AG09309 (cell line): ENCODE measurements around the gene ANGPTL8.

Experiments
- DNase-seq: peaks from one replicate; pipeline ENCODE4 v3.0.0-alpha.2; 2010; ENCODE audit warnings: low read depth
- H3K4me3 ChIP-seq: 2 replicates; pipeline ENCODE4 v1.5.1; 2011; ENCODE audit warnings: mild to moderate bottlenecking, low read depth, low read length, moderate library complexity; ENCODE audit not compliant: control insufficient read depth
- CTCF ChIP-seq: IDR thresholded peaks from 2 replicates; pipeline ENCODE4 v1.5.1; 2011; ENCODE audit warnings: mild to moderate bottlenecking, low read depth, low read length, inconsistent platforms; ENCODE audit not compliant: insufficient read depth, control insufficient read depth; ENCODE audit errors: missing control alignments

Gene ANGPTL8

DNA sequence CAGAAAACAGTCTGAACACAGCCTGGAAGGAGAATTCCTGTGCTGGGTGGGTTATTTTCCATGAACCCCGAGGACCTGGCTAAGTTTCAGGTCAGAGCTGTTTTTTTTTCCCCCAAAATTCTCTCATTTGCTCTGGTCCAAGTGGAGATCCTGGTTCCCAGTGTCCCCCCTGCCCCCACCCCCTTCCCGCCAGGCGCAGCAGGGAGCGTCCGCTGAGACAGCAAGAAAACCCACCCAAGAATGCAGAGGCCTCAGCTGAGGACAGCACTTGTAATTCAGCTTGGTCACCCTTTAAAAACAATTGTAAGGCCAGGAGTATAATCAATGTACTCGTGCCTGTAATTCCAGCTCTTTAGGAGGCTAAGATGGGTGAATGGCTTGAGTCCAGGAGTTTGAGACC, 45.1 kb downstream of the ANGPTL8 start:
- DNase-seq = no peak
- no peak for TF ChIP-seq CTCF
- no peak overlapping the region for H3K4me3 ChIP-seq

- H3K4me3 ChIP-seq = no peak overlapping the region
- peak; percentile 31 for TF ChIP-seq CTCF
- DNase-seq = no peak
These were observed 47.0 kb downstream of the ANGPTL8 start for GRCh38 chr19:11286312-11286974.

- no peak overlapping the region for H3K4me3 ChIP-seq
- peak; percentile 60 for TF ChIP-seq CTCF
- no peak for DNase-seq
These were observed 48.9 kb downstream of the ANGPTL8 start for GRCh38 chr19:11288349-11288748.

- no peak for DNase-seq
- no peak for TF ChIP-seq CTCF
- no peak overlapping the region for H3K4me3 ChIP-seq
These were observed 50.8 kb downstream of the ANGPTL8 start for GRCh38 chr19:11290256-11290655.

DNA sequence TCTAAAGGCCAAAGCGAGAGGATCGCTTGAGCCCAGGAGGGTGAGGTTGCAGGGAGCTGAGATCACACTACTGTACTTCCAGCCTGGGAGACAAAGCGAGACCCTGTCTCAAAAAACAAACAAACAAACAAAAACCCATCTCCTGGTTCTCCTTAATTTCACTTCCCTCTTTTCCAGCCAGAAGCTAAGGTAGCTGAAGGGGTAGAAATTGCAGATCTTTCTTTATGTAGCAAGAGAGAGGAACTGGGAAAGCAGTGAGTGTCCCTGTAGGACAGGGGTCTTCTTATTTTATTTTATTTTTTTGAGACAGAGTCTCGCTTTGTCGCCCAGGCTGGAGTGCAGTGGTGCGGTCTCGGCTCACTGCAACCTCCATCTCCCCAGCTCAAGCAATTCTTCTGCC, 52.0 kb downstream of the ANGPTL8 start:
- DNase-seq = no peak
- TF ChIP-seq CTCF = no peak
- H3K4me3 ChIP-seq = no peak overlapping the region
